ENCODE data around the gene GPATCH11.

The GPATCH11 gene

GRCh38 chr2:37110306-37111212 lies 26.2 kb downstream of the GPATCH11 start:
- TF ChIP-seq EGR1 (IDR thresholded peaks at IDR 0.05) (no peak), CEBPB (IDR thresholded peaks at IDR 0.05) (no peak), YY1 (IDR thresholded peaks at IDR 0.05; ENCODE audit: low read depth) (no peak), RAD21 (IDR thresholded peaks at IDR 0.05; ENCODE audit: low read depth) (no peak), ZBTB7A (IDR thresholded peaks at IDR 0.05; ENCODE audit: low read depth) (no peak), NFIC (IDR thresholded peaks at IDR 0.05) (no peak), MAX (IDR thresholded peaks at IDR 0.05) (no peak)

GRCh38 chr2:37111958-37112357 lies 27.6 kb downstream of the GPATCH11 start:
- no peak for TF ChIP-seq TCF12 (IDR thresholded peaks at IDR 0.05; ENCODE audit: low read depth)
- TF ChIP-seq CREB1 (IDR thresholded peaks at IDR 0.05; ENCODE audit: low read depth), result no peak
- no peak for TF ChIP-seq FOXM1 (IDR thresholded peaks at IDR 0.05; ENCODE audit: borderline replicate concordance, low read depth)
- no peak for TF ChIP-seq TAF1 (IDR thresholded peaks at IDR 0.05; ENCODE audit: low read depth)
- no peak for TF ChIP-seq TEAD4 (IDR thresholded peaks at IDR 0.05)
- no peak for TF ChIP-seq ZBTB7A (IDR thresholded peaks at IDR 0.05; ENCODE audit: low read depth)
- TF ChIP-seq USF1 (IDR thresholded peaks at IDR 0.05), result no peak
- no peak for TF ChIP-seq YY1 (IDR thresholded peaks at IDR 0.05; ENCODE audit: low read depth)
- TF ChIP-seq RAD21 (IDR thresholded peaks at IDR 0.05; ENCODE audit: low read depth), result no peak
- no peak for TF ChIP-seq EGR1 (IDR thresholded peaks at IDR 0.05)
- TF ChIP-seq NFIC (IDR thresholded peaks at IDR 0.05), result no peak
- TF ChIP-seq REST (IDR thresholded peaks at IDR 0.05; ENCODE audit: low read depth), result no peak
- TF ChIP-seq EP300 (IDR thresholded peaks at IDR 0.05; ENCODE audit: borderline replicate concordance), result no peak
- no peak for TF ChIP-seq MAX (IDR thresholded peaks at IDR 0.05)
- TF ChIP-seq CEBPB (IDR thresholded peaks at IDR 0.05), result no peak

GRCh38 chr2:37117566-37117965 lies 33.2 kb downstream of the GPATCH11 start:
- TF ChIP-seq CREB1 (IDR thresholded peaks at IDR 0.05; ENCODE audit: low read depth) (no peak), TEAD4 (IDR thresholded peaks at IDR 0.05) (no peak), USF1 (IDR thresholded peaks at IDR 0.05) (no peak), NFIC (IDR thresholded peaks at IDR 0.05) (no peak), TCF12 (IDR thresholded peaks at IDR 0.05; ENCODE audit: low read depth) (no peak), ZBTB7A (IDR thresholded peaks at IDR 0.05; ENCODE audit: low read depth) (no peak), YY1 (IDR thresholded peaks at IDR 0.05; ENCODE audit: low read depth) (no peak), RAD21 (IDR thresholded peaks at IDR 0.05; ENCODE audit: low read depth) (no peak), EGR1 (IDR thresholded peaks at IDR 0.05) (no peak), CEBPB (IDR thresholded peaks at IDR 0.05) (no peak), REST (IDR thresholded peaks at IDR 0.05; ENCODE audit: low read depth) (no peak), EP300 (IDR thresholded peaks at IDR 0.05; ENCODE audit: borderline replicate concordance) (no peak), MAX (IDR thresholded peaks at IDR 0.05) (no peak), FOXM1 (IDR thresholded peaks at IDR 0.05; ENCODE audit: borderline replicate concordance, low read depth) (no peak), TAF1 (IDR thresholded peaks at IDR 0.05; ENCODE audit: low read depth) (no peak)

GRCh38 chr2:37119157-37119556 lies 34.8 kb downstream of the GPATCH11 start:
- TF ChIP-seq TAF1 (IDR thresholded peaks at IDR 0.05; ENCODE audit: low read depth) (no peak), ZBTB7A (IDR thresholded peaks at IDR 0.05; ENCODE audit: low read depth) (no peak), TCF12 (IDR thresholded peaks at IDR 0.05; ENCODE audit: low read depth) (no peak), MAX (IDR thresholded peaks at IDR 0.05) (no peak), REST (IDR thresholded peaks at IDR 0.05; ENCODE audit: low read depth) (no peak), EGR1 (IDR thresholded peaks at IDR 0.05) (no peak), TEAD4 (IDR thresholded peaks at IDR 0.05) (no peak), RAD21 (IDR thresholded peaks at IDR 0.05; ENCODE audit: low read depth) (no peak), CREB1 (IDR thresholded peaks at IDR 0.05; ENCODE audit: low read depth) (no peak), YY1 (IDR thresholded peaks at IDR 0.05; ENCODE audit: low read depth) (no peak), NFIC (IDR thresholded peaks at IDR 0.05) (no peak), FOXM1 (IDR thresholded peaks at IDR 0.05; ENCODE audit: borderline replicate concordance, low read depth) (no peak), USF1 (IDR thresholded peaks at IDR 0.05) (no peak), EP300 (IDR thresholded peaks at IDR 0.05; ENCODE audit: borderline replicate concordance) (no peak), CEBPB (IDR thresholded peaks at IDR 0.05) (no peak)
